ENCODE results near the gene PEX5L.
"Not testable (repeated sequence)": the region's sequence is repeated elsewhere in the genome, so short reads cannot be mapped to it uniquely, and the experiment has no call there.

Gene PEX5L

DNA sequence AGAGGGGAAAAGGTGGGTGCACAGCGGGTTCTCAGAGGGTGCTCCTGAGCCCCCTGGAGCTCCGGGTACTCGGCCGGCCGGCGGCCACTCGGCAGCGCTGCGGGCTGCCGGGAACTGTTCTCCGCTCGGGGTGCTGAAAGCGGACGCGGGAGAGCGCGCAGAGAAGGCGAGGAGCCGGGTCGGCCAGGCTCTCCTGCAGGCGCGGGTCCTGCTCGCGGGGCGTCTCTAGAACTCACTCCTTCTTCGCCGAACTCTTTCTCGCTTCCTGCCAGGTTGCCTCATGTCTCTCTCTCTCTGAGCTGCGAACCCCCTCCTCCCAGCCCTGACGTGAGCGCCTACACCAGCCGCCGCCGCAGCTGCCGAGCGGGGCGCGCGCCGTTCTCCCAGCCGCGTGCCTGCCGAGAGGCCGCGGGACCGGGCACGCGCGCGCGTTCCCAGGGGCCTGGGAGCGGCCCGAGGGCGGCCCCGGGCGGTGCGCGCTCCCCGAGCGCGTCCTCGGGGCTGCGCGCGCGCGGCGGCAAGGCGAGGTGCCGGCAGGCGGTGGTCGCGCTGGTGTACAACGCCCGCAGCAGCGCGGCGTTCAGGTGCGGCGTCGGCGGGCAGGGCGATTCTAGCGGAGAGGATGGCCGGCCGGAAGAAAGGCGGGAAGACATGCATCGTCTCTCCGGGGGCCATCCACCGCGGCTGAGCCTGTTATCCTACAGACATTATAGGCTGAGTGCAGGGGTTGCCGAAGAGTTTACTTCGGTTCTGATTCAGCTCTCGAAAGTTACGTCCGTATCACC, at the start of gene PEX5L:
PEX5L (minus strand) TSS at position 267 of the 785 bp plus-strand sequence. CDS start 338 bp downstream, outside the sequence.
- DNase-seq, result no peak

DNA sequence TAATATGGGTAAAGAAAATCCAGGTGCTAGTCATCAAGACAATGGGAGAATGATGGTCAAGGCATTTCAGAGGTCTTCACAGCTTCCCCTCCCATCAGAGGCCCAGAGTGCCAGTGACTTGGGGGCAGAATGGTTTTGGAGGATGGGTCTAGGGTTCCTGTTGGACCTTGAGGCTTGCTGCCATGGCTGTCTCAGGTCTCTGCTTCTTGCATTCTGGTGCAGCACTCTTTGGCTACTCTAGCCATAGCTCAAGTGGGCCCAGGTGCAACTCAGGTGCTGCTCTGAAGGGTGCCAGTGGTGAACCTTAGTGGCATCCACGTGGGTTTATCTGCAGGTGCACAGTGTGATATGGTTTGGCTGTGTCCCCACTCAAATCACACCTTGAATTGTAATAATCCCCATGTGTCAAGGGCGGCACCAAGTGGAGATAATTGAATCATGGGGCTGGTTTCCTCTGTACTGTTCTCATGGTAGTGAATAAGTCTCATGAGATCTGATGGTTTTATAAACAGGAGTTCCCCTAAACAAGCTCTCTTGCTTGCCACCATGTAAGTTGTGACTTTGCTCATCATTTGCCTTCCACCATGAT, 48.5 kb upstream of the PEX5L start:
- no peak for DNase-seq

GRCh38 chr3:180082699-180083098, 46.0 kb upstream of the PEX5L start:
- DNase-seq, result no peak

- DNase-seq, result no peak
These were observed 41.9 kb upstream of the PEX5L start for GRCh38 chr3:180078592-180078991.

DNA sequence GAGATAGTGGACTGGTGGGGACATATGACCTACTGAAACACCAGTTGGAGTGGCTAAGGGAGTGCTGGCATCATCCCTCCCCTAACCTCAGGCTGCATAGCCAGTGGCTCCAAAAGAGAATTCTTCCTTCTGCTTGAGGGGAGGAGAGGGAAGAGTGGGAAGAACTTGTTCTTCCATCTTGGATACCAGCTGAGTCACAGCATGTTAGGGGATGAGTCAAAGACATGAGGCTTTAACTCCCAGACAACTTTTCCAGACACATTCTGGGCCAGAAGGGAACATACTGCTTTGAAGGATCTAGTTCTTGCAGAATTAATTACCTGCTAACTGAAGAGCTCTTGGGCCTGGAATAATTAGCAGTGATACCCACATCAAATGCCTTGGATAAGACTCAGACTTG, 36.8 kb upstream of the PEX5L start:
- DNase-seq, result no peak

DNA sequence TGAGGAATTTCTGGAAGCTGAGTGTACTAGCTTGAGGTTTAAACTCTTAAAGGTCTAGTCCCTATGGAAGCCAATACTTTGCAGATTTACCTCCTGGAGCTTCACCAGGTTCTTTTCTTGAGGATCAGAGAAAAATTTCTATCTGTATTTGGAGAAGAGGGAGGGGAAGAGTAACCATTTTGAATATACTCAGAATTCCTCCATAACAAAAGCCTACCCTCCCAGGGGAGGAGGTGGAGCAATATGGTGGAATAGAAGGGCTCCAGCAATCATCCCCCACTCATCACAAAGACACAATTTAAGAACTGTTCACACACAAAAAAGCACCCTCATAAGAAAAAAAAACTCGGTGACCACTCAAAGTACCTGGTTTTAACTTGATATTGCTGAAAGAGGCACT, 36.0 kb upstream of the PEX5L start:
- DNase-seq, result no peak

DNA sequence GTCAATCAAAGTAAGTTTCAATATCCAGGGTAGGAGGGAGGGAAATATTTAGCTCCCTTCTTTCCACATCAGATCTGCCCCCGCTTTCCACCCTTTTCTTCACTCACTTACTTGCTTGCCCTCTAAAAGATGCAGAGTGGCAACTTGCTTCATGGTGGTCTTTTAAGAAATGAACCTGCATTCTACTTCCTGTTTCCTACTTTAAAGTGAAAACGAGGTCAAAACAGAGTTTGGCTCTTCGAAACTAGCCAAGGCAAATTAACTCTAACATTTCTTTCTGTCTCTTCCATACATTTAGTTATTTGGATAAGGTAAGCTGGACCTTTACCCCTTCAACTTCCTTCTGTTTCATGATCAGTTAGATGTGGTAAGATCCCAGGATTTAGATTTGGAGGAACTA, 34.2 kb upstream of the PEX5L start:
- DNase-seq, result no peak

DNA sequence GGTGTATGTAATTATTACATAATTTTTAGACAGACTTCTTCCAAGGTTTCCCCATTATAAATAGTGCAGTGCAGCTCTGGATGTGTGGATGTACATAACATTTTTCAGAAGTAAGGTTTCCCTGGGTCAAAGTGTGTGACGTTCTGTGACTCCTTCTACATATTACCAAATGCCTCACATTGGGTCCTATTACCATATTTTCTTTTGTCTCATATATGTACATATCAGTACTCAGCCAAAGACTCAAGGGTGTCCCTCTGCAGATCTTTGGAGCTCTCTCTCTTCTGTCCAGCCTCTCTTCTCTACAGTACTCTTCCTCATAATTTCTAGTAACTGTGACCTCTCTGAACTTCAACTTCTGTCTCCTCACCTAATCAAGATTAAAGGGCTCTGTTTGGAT, 31.3 kb upstream of the PEX5L start:
- DNase-seq, result no peak

GRCh38 chr3:180066598-180066997, 29.9 kb upstream of the PEX5L start:
- DNase-seq, result no peak

DNA sequence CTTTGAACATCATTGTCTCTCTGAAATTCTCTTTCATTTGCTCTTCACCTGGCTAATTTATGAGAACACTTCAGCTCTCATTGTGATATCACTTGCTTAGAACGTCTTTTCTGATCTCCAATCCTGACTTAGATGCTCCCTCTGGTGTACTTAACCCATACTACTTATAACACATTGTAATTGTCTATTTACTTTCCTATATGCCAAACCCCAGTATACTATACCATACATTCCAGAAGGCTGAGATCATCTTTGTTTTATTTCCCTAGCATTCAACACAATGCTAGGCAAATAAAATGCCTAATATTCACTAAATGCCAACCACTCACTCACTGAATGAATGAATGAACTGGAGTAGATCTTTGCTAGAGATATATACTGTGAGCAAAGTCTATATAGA, 27.0 kb upstream of the PEX5L start:
- no peak for DNase-seq

DNA sequence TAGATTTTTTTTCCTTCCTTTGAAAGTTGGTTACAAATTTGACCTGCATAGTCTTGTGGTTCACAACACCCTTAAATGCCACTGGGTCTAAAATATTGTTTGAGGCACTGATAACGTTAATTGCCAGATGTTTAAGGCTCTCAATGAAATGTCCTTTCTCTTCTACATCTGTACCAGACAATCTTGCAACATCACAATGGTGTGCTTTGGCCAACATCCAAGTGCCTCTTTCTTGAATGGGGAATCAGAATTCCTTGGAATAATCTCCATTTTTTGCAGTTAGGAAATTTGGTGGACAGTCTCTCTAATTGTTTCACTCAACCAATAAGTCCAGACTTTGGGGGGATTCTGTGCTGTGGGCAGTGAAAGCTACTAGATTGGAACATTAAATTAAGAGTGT, 26.0 kb upstream of the PEX5L start:
- no peak for DNase-seq

DNA sequence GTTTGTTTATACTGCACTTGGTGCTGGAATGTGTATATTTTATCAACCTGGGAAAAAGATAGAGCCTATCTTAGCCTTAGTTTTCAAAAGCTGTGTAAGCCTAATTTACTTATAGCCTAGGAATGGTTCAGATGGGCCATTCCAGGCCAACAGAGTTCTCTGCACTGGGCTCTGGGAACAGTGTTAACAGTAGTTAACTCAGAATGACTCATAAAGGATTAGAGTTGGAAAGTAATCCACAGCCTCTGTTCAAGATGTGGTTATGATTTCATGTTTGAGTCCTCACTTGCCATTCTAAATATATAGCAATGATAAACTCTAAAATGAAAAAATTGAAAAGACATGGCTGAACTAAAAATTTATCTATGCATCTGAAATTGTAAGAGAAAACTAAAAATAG, 22.6 kb upstream of the PEX5L start:
- DNase-seq, result no peak

DNA sequence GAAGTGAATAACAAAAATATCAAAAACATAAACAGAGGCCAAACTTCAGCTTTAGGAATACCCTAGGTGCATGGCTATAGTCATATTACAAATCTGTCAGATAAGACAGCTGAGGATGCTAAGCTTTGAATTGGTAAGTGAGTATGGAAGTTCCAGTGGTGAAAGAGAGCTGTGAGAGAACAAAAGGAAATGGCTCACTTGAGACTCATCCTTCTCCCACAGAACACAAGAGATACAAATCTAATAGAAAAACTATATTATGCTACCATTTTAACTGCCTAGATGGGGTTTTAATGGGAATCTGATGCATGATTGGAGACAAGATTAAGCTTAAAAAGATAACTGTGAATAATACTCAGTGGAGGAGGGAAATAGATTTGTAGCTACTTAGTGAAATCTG, 21.5 kb upstream of the PEX5L start:
- no peak for DNase-seq

DNA sequence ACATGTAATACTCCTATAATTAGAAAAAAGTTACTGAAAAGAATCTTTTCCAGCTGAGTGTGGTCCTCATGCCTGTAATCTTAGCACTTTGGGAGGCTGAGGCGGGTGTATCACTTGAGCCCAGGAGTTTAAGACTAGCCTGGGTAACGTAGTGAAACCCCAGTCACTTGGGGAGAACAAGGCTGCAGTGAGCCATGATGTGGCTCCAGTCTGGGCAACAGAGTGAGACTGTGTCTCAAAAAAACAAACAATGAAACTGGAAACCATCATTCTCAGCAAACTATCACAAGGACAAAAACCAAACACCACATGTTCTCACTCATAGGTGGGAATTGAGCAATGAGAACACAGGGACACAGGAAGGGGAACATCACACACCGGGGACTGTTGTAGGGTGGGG, 18.9 kb upstream of the PEX5L start:
- DNase-seq, result not testable (repeated sequence)

GRCh38 chr3:180049391-180049790, 12.7 kb upstream of the PEX5L start:
- no peak for DNase-seq

DNA sequence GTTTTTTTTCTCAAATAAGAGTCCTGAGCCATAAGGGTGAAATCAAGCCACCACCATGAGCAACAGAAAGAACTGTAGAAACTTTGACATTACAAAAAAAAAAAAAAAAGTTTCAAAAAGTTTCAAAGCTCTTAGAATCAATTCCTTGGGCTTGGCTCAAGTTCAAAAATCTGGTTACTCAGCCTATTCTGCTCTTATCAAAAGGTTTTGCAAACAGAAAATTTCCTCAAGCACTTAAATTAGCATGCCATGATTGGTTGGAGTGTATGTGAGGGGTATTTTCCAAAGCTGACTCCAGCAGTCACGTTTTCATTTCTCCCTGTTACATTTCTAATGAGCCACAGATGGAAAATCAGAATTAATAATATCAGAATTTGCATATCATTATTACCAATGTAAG, 12.1 kb upstream of the PEX5L start:
- DNase-seq, result no peak

DNA sequence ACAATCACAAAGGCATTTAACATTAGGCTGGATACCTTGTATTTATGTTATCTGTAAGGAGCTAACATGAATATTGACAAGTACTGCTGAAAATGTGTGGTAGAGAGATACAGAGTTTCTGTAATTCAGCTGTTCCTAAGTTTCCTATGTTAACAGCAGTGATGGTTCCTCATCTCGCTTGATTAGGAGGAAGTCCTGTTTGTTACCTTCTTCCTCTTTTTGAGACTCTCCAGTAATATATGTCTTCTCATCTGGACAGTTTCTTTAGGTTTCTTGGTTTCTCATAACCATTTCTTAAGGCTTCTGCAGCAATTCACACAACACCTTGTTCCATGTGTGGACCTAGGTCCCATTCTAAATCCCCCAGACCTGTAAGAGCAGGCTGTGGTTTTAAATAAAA, 11.4 kb upstream of the PEX5L start:
- no peak for DNase-seq

- no peak for DNase-seq
These were observed 4.2 kb upstream of the PEX5L start for GRCh38 chr3:180040966-180041365.

- no peak for DNase-seq
These were observed 556 bp downstream of the PEX5L start for GRCh38 chr3:180036092-180036670.

DNA sequence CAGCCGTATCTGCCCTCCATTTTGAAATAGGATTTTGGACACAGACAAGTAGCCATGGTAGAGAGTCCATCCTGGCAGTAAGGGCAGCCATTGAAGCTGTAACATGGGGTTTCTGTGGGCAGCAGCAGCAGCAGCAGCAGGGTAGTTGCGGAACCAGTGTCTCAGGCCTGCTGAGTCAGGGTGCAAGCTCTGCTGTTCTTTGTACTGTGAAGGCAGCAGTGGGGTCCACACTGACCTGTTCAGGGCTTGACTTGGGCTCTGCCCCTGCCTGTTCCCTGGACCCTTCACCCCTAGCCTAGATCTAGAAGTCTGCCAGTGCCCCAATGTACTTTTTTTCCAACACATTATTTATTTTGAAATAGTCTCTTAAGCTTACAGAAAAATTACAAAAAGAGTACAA, 9.7 kb downstream of the PEX5L start:
- DNase-seq, result no peak

GRCh38 chr3:180018543-180018942, 18.2 kb downstream of the PEX5L start:
- no peak for DNase-seq

GRCh38 chr3:180017846-180018245, 18.9 kb downstream of the PEX5L start:
- no peak for DNase-seq

DNA sequence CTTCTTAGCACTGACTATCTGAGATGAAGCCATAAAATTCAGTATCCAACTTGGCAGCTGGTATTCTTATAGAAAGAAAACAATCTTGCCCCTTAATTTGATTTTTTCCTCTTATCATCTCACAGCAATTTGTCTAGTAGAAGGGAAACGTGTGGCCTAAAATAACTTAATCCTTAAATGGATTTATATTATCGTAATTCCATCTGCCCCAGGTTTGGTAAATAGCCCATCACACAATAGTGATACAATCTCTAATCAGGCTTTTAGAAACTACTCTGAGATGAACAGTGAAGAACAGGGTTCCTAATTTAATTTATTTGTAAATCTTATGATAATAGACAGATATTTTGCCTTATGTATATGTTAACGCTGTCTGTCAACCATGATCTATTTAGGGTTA, 24.8 kb downstream of the PEX5L start:
- DNase-seq, result no peak

GRCh38 chr3:180008318-180008717, 28.4 kb downstream of the PEX5L start:
- DNase-seq, result not testable (repeated sequence)

- DNase-seq, result no peak
These were observed 32.2 kb downstream of the PEX5L start for GRCh38 chr3:180004542-180004941.

Data from cortex of kidney (tissue), 1 donor.